ENCODE data around the gene PIN1. TPM values are rescaled to one million over a fixed set of nuclear protein-coding genes. Genes with fewer than 3 reads are reported as not detected.

PIN1 gene
- total and polyA plus RNA-seq, 8 donors = 15.1 to 92.8 (median 24.1) TPM

- no peaks in the 10 kb centered on the region for H3K4me1 ChIP-seq
- 74 to 81% methylated on average over 4 of the region's 4 CpGs for WGBS, 2 donors
- H3K27ac ChIP-seq = no peak overlapping the region
- FAIRE-seq (no peak), ATAC-seq (no peak), DNase-seq (no peak)
- H3K9me3 ChIP-seq = no peaks in the 10 kb centered on the region
- no peak for TF ChIP-seq CTCF (IDR thresholded peaks at IDR 0.05)
- no peaks in the 10 kb centered on the region for H3K36me3 ChIP-seq
- no peak overlapping the region for H3K4me3 ChIP-seq
- H3K27me3 ChIP-seq = no peaks in the 10 kb centered on the region
- intact Hi-C loops (cut with DNase I) = no loop called here
Measured at GRCh38 chr19:9862938-9863337, 27.8 kb downstream of the PIN1 start.

- H3K27me3 ChIP-seq = no peaks in the 10 kb centered on the region
- H3K27ac ChIP-seq = no peak overlapping the region
- DNase-seq (no peak), ATAC-seq (no peak), FAIRE-seq (no peak)
- no peak for TF ChIP-seq CTCF (IDR thresholded peaks at IDR 0.05)
- no peaks in the 10 kb centered on the region for H3K9me3 ChIP-seq
- no peak overlapping the region for H3K4me3 ChIP-seq
- intact Hi-C loops (cut with DNase I) = no loop called here
- WGBS, 2 donors = 54 to 72% methylated on average over 5 of the region's 5 CpGs
- no peaks in the 10 kb centered on the region for H3K36me3 ChIP-seq
- no peaks in the 10 kb centered on the region for H3K4me1 ChIP-seq
Measured at GRCh38 chr19:9863759-9864158, 28.6 kb downstream of the PIN1 start.

GRCh38 chr19:9865732-9866501 lies 30.8 kb downstream of the PIN1 start:
- intact Hi-C loops (cut with DNase I) = no loop called here
- H3K27me3 ChIP-seq = no peaks in the 10 kb centered on the region
- FAIRE-seq = no peak
- no peak for ATAC-seq
- no peak for DNase-seq
- no peak overlapping the region for H3K27ac ChIP-seq
- TF ChIP-seq CTCF (IDR thresholded peaks at IDR 0.05) = no peak
- H3K9me3 ChIP-seq = no peaks in the 10 kb centered on the region
- WGBS, 2 donors = 78 to 81% methylated on average over 16 of the region's 16 CpGs
- H3K4me3 ChIP-seq = no peak overlapping the region
- H3K4me1 ChIP-seq = no peaks in the 10 kb centered on the region
- H3K36me3 ChIP-seq = no peaks in the 10 kb centered on the region

GRCh38 chr19:9868983-9869617 lies 34.0 kb downstream of the PIN1 start:
- FAIRE-seq = no peak
- no peaks in the 10 kb centered on the region for H3K9me3 ChIP-seq
- 72 to 87% methylated on average over 7 of the region's 7 CpGs for WGBS, 2 donors
- no peaks in the 10 kb centered on the region for H3K4me1 ChIP-seq
- no peak overlapping the region for H3K27ac ChIP-seq
- no peak for ATAC-seq
- DNase-seq = no peak
- intact Hi-C loops (cut with DNase I) = no loop called here
- no peaks in the 10 kb centered on the region for H3K27me3 ChIP-seq
- TF ChIP-seq CTCF (IDR thresholded peaks at IDR 0.05) = no peak
- no peak overlapping the region for H3K4me3 ChIP-seq
- H3K36me3 ChIP-seq = no peaks in the 10 kb centered on the region
